ENCODE results near the gene TRIM8.

DNA sequence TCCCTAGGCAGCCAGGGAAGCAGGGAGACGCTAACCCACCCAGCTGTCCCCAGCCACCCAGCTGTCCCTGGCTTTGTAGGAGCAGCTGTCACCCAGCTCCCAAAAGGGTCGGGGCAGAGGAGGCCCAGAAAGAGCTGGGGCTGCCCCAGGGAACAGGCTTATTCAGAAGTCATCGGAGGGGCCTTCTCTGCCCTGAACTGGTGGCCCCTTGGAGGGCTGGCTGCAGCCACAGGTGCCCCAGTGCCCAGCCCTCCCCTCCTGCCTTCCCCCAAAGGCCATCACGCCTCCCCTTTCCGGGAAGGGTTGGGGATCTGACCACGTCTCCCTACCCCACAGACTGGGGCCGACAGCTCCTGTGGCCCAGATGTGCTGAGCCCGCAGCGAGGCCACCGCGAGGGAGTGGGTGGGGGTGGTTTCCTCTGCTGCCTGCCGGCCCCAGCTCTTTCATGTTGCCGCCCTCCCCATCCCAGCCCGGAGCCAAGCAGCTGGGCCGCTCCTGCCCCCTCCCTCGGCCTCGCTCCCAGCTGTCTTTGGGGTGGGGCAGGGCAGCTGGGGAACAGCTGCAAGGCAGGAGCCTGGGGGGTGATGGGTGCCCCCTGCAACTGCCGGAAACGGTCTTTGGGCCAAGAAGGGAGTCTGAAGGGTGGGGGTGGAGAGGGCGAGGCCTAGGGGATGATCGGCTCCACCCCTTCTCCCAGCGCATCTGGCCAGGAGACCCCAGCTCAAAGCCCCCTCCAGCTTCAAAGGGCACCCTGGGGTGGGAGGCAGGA, 16.8 kb downstream of the TRIM8 start:
- TF ChIP-seq, protein P1, sequence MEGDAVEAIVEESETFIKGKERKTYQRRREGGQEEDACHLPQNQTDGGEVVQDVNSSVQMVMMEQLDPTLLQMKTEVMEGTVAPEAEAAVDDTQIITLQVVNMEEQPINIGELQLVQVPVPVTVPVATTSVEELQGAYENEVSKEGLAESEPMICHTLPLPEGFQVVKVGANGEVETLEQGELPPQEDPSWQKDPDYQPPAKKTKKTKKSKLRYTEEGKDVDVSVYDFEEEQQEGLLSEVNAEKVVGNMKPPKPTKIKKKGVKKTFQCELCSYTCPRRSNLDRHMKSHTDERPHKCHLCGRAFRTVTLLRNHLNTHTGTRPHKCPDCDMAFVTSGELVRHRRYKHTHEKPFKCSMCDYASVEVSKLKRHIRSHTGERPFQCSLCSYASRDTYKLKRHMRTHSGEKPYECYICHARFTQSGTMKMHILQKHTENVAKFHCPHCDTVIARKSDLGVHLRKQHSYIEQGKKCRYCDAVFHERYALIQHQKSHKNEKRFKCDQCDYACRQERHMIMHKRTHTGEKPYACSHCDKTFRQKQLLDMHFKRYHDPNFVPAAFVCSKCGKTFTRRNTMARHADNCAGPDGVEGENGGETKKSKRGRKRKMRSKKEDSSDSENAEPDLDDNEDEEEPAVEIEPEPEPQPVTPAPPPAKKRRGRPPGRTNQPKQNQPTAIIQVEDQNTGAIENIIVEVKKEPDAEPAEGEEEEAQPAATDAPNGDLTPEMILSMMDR (IDR thresholded peaks at IDR 0.05), result no peak
- TF ChIP-seq EZH2 (IDR thresholded peaks at IDR 0.05), result no peak
- no peak for TF ChIP-seq EZH2phosphoT487 (IDR thresholded peaks at IDR 0.05)

Data from neural progenitor cell (in vitro differentiated cells).